ENCODE results near the gene PTPRT.
"Not testable (repeated sequence)": the region's sequence is repeated elsewhere in the genome, so short reads cannot be mapped to it uniquely, and the experiment has no call there.

Gene PTPRT

GRCh38 chr20:42252116-42252515 is 937.6 kb downstream of the PTPRT start:
- no peak for DNase-seq (ENCODE audit: low read depth in 1 of 2, low spot score in 1 of 2)

- no peak for DNase-seq (ENCODE audit: low read depth in 1 of 2, low spot score in 1 of 2)
Observed at GRCh38 chr20:42218621-42219374, 970.9 kb downstream of the PTPRT start.

- DNase-seq (ENCODE audit: low read depth in 1 of 2, low spot score in 1 of 2): no peak
Observed at GRCh38 chr20:42214074-42214473, 975.6 kb downstream of the PTPRT start.

GRCh38 chr20:42212391-42212790 is 977.3 kb downstream of the PTPRT start:
- no peak for DNase-seq (ENCODE audit: low read depth in 1 of 2, low spot score in 1 of 2)

- not testable (repeated sequence) for DNase-seq (ENCODE audit: low read depth in 1 of 2, low spot score in 1 of 2)
Observed at GRCh38 chr20:42206557-42206956, 983.1 kb downstream of the PTPRT start.

GRCh38 chr20:42204109-42204660 is 985.5 kb downstream of the PTPRT start:
- DNase-seq (ENCODE audit: low read depth in 1 of 2, low spot score in 1 of 2): no peak

GRCh38 chr20:42197599-42197998 is 992.1 kb downstream of the PTPRT start:
- DNase-seq (ENCODE audit: low read depth in 1 of 2, low spot score in 1 of 2): no peak

GRCh38 chr20:42193119-42193518 is 996.6 kb downstream of the PTPRT start:
- no peak for DNase-seq (ENCODE audit: low read depth in 1 of 2, low spot score in 1 of 2)

GRCh38 chr20:42192321-42192720 is 997.4 kb downstream of the PTPRT start:
- DNase-seq (ENCODE audit: low read depth in 1 of 2, low spot score in 1 of 2): no peak

- no peak for DNase-seq (ENCODE audit: low read depth in 1 of 2, low spot score in 1 of 2)
Observed at GRCh38 chr20:42191140-42191860, 998.4 kb downstream of the PTPRT start.

GRCh38 chr20:42190084-42190483 is 999.6 kb downstream of the PTPRT start:
- DNase-seq (ENCODE audit: low read depth in 1 of 2, low spot score in 1 of 2): no peak

GRCh38 chr20:42186337-42186736 is 1003.4 kb downstream of the PTPRT start:
- no peak for DNase-seq (ENCODE audit: low read depth in 1 of 2, low spot score in 1 of 2)

- DNase-seq (ENCODE audit: low read depth in 1 of 2, low spot score in 1 of 2): no peak
Observed at GRCh38 chr20:42183147-42183546, 1006.6 kb downstream of the PTPRT start.

GRCh38 chr20:42181064-42181463 is 1008.6 kb downstream of the PTPRT start:
- DNase-seq (ENCODE audit: low read depth in 1 of 2, low spot score in 1 of 2): no peak

- no peak for DNase-seq (ENCODE audit: low read depth in 1 of 2, low spot score in 1 of 2)
Observed at GRCh38 chr20:42179768-42180167, 1009.9 kb downstream of the PTPRT start.

GRCh38 chr20:42173440-42173839 is 1016.3 kb downstream of the PTPRT start:
- no peak for DNase-seq (ENCODE audit: low read depth in 1 of 2, low spot score in 1 of 2)

- DNase-seq (ENCODE audit: low read depth in 1 of 2, low spot score in 1 of 2): no peak
Observed at GRCh38 chr20:42164121-42164890, 1025.4 kb downstream of the PTPRT start.

- DNase-seq (ENCODE audit: low read depth in 1 of 2, low spot score in 1 of 2): no peak
Observed at GRCh38 chr20:42161228-42161829, 1028.4 kb downstream of the PTPRT start.

GRCh38 chr20:42159808-42160207 is 1029.9 kb downstream of the PTPRT start:
- DNase-seq (ENCODE audit: low read depth in 1 of 2, low spot score in 1 of 2): no peak

GRCh38 chr20:42158272-42158671 is 1031.4 kb downstream of the PTPRT start:
- no peak for DNase-seq (ENCODE audit: low read depth in 1 of 2, low spot score in 1 of 2)

GRCh38 chr20:42155586-42155985 is 1034.1 kb downstream of the PTPRT start:
- no peak for DNase-seq (ENCODE audit: low read depth in 1 of 2, low spot score in 1 of 2)

Measured in activated CD4-positive, alpha-beta T cell treated with anti-CD3 and anti-CD28 coated beads, Interleukin-2, amount 50 U/mL, for 24 hours (primary cell).